WTC11 (cell line): Measurements from ENCODE around the gene ATAD3C.
"Not testable (repeated sequence)": the region's sequence is repeated elsewhere in the genome, so short reads cannot be mapped to it uniquely, and the experiment has no call there.

Experiments used
- ATF1 ChIP-seq: sonication (generic); formaldehyde crosslinking; IDR thresholded peaks from 2 replicates; pipeline ENCODE4 v1.8.1; 2023; ENCODE audit warnings: mild to moderate bottlenecking, moderate library complexity, missing genetic modification reagents
- CDX4 ChIP-seq: fragments of 250-450 bp; sonication (Bioruptor Pico); IDR thresholded peaks from 2 replicates; pipeline ENCODE4 v1.9.0; 2021; ENCODE audit warnings: moderate library complexity, mild to moderate bottlenecking, inconsistent platforms, borderline replicate concordance
- CTCF ChIP-seq: fragments of 200-600 bp; IDR thresholded peaks from 2 replicates; pipeline ENCODE4 v1.8.0; 2022; ENCODE audit warnings: antibody characterized with exemption
- FOXP1 ChIP-seq: sonication (generic); formaldehyde crosslinking; IDR thresholded peaks from 2 replicates; pipeline ENCODE4 v1.8.0; 2022; ENCODE audit warnings: missing genetic modification reagents, mild to moderate bottlenecking, moderate library complexity, borderline replicate concordance
- GTF2I ChIP-seq: fragments of 250-450 bp; sonication (Bioruptor Pico); conservative IDR thresholded peaks from 2 replicates; pipeline ENCODE4 v1.4.0; 2021; ENCODE audit warnings: mild to moderate bottlenecking
- HMGA2 ChIP-seq: fragments of 250-450 bp; sonication (Bioruptor Pico); IDR thresholded peaks from 2 replicates; pipeline ENCODE4 v1.4.0; 2021; ENCODE audit warnings: mild to moderate bottlenecking, moderate library complexity
- JUN ChIP-seq: sonication (generic); formaldehyde crosslinking; IDR thresholded peaks from 2 replicates; pipeline ENCODE4 v1.8.0; 2023; ENCODE audit warnings: mild to moderate bottlenecking, missing genetic modification reagents
- RORB ChIP-seq: fragments of 250-450 bp; sonication (Bioruptor Pico); IDR thresholded peaks from 2 replicates; pipeline ENCODE4 v1.9.0; 2021; ENCODE audit warnings: mild to moderate bottlenecking
- STAT6 ChIP-seq: sonication (generic); formaldehyde crosslinking; conservative IDR thresholded peaks from 2 replicates; pipeline ENCODE4 v1.8.1; 2023; ENCODE audit warnings: mild to moderate bottlenecking, low read depth, missing genetic modification reagents, moderate library complexity
- USF2 ChIP-seq: sonication (generic); formaldehyde crosslinking; IDR thresholded peaks from 2 replicates; pipeline ENCODE4 v1.8.1; 2023; ENCODE audit warnings: mild to moderate bottlenecking, missing genetic modification reagents, moderate library complexity

- TF ChIP-seq ATF1 (CRISPR knock-in tag); CTCF; CDX4 (CRISPR knock-in tag); RORB (CRISPR knock-in tag); USF2; STAT6 (CRISPR knock-in tag); HMGA2 (CRISPR knock-in tag); FOXP1 (CRISPR knock-in tag); GTF2I (CRISPR knock-in tag); JUN (CRISPR knock-in tag): not testable (repeated sequence)
Measured at GRCh38 chr1:1512425-1512824, 62.9 kb downstream of the ATAD3C start.
